ENCODE results near the gene PARN.

The PARN gene

GRCh38 chr16:14629612-14629918 is 495 bp downstream of the PARN start:
- no peak for DNase-seq (ENCODE audit: insufficient read length, low spot score)
- no peak for FAIRE-seq
- no peak for TF ChIP-seq CTCF (IDR thresholded peaks at IDR 0.05; ENCODE audit: insufficient read depth, missing control alignments)

- no peak for TF ChIP-seq CTCF (IDR thresholded peaks at IDR 0.05; ENCODE audit: insufficient read depth, missing control alignments)
- FAIRE-seq (no peak), DNase-seq (ENCODE audit: insufficient read length, low spot score) (no peak)
Measured at GRCh38 chr16:14628806-14629611, 1.1 kb downstream of the PARN start.

GRCh38 chr16:14627078-14627477 is 3.0 kb downstream of the PARN start:
- no peak for TF ChIP-seq CTCF (IDR thresholded peaks at IDR 0.05; ENCODE audit: insufficient read depth, missing control alignments)
- FAIRE-seq = no peak

GRCh38 chr16:14618566-14618965 is 11.5 kb downstream of the PARN start:
- FAIRE-seq (no peak), DNase-seq (ENCODE audit: insufficient read length, low spot score) (no peak)
- no peak for TF ChIP-seq CTCF (IDR thresholded peaks at IDR 0.05; ENCODE audit: insufficient read depth, missing control alignments)

More at GRCh38 chr16:14627078-14627477, 3.0 kb downstream of the PARN start:
- DNase-seq (ENCODE audit: insufficient read length, low spot score) = no peak

GRCh38 chr16:14616280-14616679 is 13.8 kb downstream of the PARN start:
- FAIRE-seq (no peak), DNase-seq (ENCODE audit: insufficient read length, low spot score) (no peak)
- no peak for TF ChIP-seq CTCF (IDR thresholded peaks at IDR 0.05; ENCODE audit: insufficient read depth, missing control alignments)

- TF ChIP-seq CTCF (IDR thresholded peaks at IDR 0.05; ENCODE audit: insufficient read depth, missing control alignments) = no peak
- DNase-seq (ENCODE audit: insufficient read length, low spot score) (no peak), FAIRE-seq (no peak)
Measured at GRCh38 chr16:14613991-14614390, 16.1 kb downstream of the PARN start.

GRCh38 chr16:14611660-14612059 is 18.4 kb downstream of the PARN start:
- no peak for DNase-seq (ENCODE audit: insufficient read length, low spot score)
- no peak for TF ChIP-seq CTCF (IDR thresholded peaks at IDR 0.05; ENCODE audit: insufficient read depth, missing control alignments)

More at GRCh38 chr16:14611660-14612059, 18.4 kb downstream of the PARN start:
- FAIRE-seq = no peak
